Measurements from ENCODE around the gene PRIMPOL.
"Not testable (repeated sequence)": the region's sequence is repeated elsewhere in the genome, so short reads cannot be mapped to it uniquely, and the experiment has no call there.

The PRIMPOL gene, protein sequence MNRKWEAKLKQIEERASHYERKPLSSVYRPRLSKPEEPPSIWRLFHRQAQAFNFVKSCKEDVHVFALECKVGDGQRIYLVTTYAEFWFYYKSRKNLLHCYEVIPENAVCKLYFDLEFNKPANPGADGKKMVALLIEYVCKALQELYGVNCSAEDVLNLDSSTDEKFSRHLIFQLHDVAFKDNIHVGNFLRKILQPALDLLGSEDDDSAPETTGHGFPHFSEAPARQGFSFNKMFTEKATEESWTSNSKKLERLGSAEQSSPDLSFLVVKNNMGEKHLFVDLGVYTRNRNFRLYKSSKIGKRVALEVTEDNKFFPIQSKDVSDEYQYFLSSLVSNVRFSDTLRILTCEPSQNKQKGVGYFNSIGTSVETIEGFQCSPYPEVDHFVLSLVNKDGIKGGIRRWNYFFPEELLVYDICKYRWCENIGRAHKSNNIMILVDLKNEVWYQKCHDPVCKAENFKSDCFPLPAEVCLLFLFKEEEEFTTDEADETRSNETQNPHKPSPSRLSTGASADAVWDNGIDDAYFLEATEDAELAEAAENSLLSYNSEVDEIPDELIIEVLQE

DNA sequence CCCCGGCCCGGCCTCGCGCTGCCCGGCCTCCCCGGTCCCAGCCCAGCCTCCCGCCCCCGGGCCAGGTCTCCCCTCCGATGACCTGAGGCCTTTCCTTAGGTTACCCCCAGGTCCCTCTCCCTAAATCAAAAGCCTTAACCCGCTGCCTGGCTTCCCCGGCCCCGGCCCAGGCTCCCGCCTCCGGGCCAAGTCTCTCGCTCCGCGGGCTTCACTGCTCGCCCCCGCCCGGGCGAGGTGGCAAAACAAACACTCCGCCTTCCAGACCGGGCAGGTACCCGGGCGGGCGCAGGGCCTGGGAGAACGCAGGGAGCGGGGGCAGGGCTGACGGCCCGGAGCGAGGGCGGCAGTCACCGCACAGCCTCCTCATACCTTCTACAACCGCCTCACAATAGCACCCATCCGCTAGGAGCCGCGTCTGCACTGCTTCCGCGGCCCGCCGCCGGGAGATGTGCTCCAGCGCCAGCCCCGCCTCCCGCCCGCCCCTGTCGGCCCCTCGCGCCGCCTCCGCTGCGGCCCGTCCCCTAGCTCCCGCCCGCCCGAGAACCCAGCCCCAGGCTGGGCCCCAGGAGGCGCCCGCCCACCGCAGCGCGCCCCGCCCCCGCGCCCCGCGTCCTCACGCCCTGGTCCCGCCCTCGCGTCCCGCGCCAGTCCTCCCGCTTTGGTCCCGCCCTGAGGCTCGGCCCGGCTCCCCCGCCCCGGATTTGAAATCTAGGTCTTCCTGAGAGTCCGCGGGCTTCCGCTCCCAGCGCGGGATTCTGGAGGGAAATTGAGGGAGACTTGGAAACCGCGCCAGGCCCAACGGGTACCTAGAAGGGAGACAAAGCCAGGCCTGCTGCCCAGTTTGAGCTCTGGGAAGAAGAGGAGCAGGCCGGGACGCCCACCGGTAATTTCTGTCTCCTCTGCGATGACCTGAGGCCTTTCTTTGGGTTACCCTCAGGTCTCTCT lies at the start of gene PRIMPOL, which contains the start of gene CASP3:
PRIMPOL (plus strand) TSS at position 713 of the 945 bp plus-strand sequence. CDS start 7,403 bp downstream, outside the sequence.
CASP3 (minus strand) TSS at position 422 of the 945 bp plus-strand sequence. CDS start 10,994 bp downstream, outside the sequence.
- FAIRE-seq (peak; percentile 87), DNase-seq (ENCODE audit: extremely low spot score, insufficient read length, low read depth) (peak; percentile 73)

DNA sequence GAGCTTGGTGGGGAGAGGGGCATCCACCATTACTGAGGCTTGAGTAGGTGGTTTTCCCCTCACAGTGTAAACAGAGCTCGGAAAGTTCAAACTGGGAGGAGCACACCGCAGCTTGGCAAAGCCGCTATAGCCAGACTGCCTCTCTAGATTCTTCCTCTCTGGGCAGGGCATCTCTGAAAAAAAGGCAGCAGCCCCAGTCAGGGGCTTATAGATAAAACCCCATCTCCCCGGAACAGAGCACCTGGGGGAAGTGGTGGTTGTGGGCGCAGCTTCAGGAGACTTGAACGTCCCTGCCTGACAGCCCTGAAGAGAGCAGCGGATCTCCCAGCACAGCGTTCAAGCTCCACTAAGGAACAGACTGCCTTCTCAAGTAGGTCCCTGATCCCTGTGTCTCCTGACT lies 48.6 kb upstream of the PRIMPOL start:
- not testable (repeated sequence) for DNase-seq (ENCODE audit: extremely low spot score, insufficient read length, low read depth); FAIRE-seq

DNA sequence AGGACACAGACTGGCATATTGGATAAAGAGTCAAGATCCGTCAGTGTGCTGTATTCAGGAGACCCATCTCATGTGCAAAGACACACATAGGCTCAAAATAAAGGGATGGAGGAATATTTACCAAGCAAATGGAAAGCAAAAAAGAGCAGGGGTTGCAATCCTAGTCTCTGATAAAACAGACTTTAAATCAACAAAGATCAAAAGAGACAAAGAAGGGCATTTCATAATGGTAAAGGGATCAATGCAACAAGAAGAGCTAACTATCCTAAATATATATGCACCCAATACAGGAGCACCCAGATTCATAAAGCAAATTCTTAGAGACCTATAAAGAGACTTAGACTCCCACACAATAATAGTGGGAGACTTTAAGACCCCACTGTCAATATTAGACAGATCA lies 46.7 kb upstream of the PRIMPOL start:
- DNase-seq (ENCODE audit: extremely low spot score, insufficient read length, low read depth); FAIRE-seq: not testable (repeated sequence)

DNA sequence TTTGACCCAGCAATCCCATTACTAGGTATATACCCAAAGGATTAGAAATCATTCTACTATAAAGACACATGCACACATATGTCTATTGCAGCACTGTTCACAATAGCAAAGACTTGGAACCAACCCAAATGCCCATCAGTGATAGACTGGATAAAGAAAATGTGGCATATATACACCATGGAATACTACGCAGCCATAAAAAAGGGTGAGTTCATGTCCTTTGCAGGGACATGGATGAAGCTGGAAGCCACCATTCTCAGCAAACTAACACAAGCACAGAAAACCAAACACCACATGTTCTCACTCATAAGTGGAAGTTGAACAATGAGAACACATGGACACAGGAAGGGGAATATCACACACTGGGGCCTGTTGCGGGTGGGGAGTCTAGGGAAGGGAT lies 42.1 kb upstream of the PRIMPOL start:
- not testable (repeated sequence) for DNase-seq (ENCODE audit: extremely low spot score, insufficient read length, low read depth); FAIRE-seq

DNA sequence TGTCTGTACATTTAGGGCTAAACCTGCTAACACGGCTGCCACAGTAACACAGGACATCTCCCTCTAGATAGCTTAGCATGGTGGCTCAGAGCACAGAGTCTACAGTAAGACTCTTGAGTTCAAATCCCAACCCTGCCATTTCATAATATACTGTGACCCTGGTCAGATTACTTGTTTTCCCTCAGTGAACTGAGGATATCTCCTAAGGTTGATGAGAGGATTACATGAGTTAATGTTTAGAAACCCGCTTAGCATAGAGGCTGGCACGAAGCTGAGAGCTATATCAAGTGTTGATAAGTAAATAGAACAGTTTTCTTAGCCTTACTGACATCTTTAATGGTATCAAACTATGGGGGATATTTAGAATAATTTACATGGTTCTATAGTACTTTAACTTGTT lies 37.5 kb upstream of the PRIMPOL start:
- DNase-seq (ENCODE audit: extremely low spot score, insufficient read length, low read depth), result no peak
- no peak for FAIRE-seq

DNA sequence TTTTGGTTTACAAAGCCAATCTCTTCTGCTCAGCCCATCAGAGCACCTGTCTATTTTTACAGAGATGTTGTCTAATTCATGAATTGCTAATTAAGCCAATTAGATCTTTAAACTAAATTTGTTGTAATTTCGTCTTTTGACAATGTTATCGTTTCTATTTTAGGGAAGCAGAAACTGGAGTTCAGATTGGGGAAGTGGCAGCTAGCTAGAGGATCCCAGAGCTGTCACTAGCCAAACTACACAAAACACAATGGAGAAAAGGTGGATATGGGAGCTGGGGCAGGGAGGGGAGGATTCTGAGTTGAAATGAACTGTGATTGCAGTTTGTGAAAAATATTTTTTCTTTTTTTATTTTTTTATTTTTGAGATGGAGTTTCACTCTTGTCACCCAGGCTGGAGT lies 36.1 kb upstream of the PRIMPOL start:
- no peak for DNase-seq (ENCODE audit: extremely low spot score, insufficient read length, low read depth)
- no peak for FAIRE-seq

DNA sequence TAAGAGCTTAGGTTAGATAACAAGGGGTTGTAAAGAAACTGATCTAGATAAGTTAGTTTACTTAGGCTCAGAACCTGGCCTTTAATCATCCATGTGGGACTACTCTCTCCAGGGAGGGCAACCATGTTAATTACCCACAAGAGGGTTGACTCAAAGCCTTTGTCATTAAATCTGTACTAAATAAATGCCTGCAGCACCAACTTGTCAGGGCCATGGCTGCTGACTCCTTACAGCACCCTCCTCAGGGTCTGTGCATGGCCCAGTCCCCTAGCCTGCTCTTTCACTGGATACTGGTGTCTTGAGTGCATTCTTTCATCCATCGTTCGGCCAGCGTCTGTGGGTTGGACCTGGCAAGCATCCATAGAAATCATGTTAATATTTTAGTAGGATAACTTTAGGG lies 35.0 kb upstream of the PRIMPOL start:
- FAIRE-seq, result no peak
- DNase-seq (ENCODE audit: extremely low spot score, insufficient read length, low read depth), result no peak

DNA sequence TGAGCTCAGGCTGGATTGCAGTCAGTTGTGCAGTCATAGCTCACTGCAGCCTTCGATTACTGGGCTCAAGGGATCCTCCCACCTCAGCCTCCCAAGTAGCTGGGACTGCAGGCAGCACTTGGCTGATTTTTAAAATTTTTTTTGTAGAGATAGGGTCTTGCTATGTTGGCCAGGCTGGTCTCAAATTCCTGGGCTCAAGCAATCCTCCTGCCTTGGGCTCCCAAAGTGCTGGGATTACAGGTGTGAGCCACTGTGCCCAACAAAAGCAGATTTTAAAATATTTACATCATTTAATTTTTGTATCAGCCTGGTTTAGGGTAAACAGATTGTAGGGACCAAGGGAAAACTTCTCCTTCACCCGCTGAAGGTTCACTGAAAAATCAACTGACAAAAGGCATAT lies 33.4 kb upstream of the PRIMPOL start:
- DNase-seq (ENCODE audit: extremely low spot score, insufficient read length, low read depth); FAIRE-seq: not testable (repeated sequence)

DNA sequence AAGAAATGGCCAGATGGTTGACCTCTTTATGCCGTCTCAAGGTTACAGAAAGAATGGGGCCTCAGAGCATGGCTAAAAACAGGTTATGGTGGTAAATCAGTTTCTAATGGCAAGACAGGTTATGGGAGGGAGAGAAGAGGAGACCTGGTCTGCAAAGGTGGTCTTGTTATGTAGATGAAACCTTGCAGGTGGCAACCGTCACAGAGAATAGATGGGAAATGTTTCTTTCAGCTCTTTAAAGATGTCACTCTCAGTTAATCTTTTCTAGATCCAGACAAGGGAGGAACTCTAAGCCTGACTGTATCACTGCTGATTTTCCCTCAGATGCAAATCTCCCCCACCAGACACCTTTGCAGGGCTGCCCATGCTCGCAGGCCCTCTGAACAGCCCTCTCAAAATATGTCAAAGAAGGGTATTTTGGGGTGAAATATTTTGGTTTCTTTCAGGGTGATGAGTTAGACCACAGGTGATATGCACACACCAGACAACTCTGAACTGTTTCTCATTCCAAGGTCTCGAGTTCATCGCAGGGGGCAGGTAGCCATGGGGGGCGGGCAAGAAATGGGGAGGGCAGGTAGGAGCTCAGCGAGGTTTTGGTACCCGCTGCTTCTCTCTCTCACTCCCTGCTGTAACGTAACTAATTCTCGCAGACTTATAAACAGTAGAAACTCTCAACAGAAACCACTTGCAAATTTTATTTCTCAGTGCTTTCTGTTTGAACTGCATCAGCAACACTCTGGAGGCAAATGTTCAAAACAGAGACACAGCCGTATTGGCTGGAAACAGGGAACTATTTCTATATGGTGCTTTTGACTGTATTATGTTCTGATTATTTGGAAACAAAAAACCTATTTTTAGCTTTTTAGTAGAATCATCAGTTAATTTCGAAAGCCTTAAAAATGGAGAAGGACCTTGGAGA lies 32.6 kb upstream of the PRIMPOL start:
- DNase-seq (ENCODE audit: extremely low spot score, insufficient read length, low read depth), result peak; percentile 8
- peak; percentile 89 for FAIRE-seq

DNA sequence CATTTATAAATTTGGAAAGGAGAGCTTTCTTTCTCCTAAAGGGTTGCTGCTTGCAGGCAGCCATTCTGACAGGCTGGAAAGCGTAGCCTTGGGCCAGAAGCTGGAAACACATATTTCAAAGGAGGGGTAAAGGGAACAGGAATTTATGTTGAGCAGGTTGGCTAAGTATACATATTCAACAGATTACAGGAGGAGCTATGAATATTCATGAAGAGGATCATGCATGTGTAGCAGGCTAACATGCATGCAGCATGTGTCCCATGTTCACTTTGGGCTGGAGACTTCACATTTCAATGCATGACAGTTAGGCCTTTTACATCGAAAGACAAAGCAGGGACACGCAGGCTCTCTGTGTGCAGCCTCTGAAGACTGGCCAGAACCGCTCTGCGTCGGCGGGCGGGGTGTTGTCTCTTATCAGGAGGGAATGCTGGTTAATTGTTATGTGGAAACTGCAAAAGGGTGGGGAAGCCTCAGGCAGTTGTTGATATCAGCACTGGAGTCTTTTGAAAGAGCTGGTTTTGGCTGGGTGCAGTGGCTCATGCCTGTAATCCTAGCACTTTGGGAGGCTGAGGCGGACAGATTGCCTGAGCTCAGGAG lies 31.8 kb upstream of the PRIMPOL start:
- no peak for FAIRE-seq
- DNase-seq (ENCODE audit: extremely low spot score, insufficient read length, low read depth), result no peak

DNA sequence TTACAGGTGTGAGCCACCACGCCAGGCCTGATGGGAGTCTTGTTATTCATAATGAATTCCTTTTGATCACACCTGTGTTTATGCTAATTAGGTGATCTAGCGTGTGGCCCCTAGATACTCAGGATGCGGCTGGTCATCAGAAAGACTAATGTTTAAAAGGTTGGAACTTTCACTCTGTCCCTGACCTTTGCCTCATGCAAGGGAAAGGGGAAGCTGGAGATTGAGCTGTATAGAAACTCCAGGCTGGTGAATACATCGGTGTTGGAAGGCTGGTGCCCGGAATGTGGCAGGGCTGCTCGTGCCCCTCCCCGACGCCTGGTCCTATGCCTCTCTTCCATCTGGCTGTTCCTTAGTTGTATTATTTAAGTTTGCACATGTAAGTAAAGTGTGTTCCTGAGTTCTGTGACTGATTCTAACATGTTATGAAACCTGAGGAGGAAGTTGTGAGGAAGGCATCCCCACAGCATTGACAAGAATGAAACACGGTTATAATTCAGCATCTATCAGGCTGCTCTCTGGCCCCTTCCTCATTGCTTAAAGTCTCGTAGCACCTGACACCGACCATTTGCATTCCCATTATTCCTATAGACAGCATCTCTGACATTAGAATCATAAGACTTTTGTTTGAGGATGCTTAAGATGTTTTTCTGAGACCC lies 29.2 kb upstream of the PRIMPOL start:
- peak; percentile 54 for FAIRE-seq

DNA sequence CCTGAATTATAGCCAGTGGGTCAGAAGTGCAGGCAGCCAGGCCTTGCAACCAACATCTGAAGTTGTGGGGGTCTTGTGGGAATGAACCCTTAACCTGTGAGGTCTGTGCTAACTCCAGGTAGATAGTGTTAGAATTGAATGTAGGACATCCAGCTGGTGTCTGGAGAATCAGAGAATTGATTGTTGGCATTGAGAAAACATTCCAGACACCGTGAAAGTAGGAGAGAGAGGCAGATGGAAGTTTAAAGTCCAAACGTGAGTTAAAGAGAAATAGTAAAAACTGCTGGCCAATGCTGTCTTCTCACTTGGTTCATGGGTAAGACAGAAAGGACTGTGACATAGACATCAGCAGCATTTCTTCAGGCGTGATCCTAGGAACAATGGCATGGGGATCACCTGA lies 28.0 kb upstream of the PRIMPOL start:
- DNase-seq (ENCODE audit: extremely low spot score, insufficient read length, low read depth) (no peak), FAIRE-seq (no peak)

More for the DNA sequence above, 29.2 kb upstream of the PRIMPOL start:
- no peak for DNase-seq (ENCODE audit: extremely low spot score, insufficient read length, low read depth)

DNA sequence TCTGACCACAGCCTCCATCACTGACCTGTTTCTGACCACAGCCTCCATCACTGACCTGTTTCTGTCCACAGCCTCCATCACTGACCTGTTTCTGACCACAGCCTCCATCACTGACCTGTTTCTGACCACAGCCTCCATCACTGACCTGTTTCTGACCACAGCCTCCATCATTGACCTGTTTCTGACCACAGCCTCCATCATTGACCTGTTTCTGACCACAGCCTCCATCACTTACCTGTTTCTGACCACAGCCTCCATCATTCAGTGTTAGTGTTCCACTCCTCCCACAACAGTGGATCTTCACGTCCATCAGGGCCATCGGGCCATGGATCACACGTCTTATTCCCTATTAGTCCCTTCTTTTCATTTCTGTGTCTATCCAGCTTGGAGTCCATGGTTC lies 25.0 kb upstream of the PRIMPOL start:
- FAIRE-seq; DNase-seq (ENCODE audit: extremely low spot score, insufficient read length, low read depth): not testable (repeated sequence)

DNA sequence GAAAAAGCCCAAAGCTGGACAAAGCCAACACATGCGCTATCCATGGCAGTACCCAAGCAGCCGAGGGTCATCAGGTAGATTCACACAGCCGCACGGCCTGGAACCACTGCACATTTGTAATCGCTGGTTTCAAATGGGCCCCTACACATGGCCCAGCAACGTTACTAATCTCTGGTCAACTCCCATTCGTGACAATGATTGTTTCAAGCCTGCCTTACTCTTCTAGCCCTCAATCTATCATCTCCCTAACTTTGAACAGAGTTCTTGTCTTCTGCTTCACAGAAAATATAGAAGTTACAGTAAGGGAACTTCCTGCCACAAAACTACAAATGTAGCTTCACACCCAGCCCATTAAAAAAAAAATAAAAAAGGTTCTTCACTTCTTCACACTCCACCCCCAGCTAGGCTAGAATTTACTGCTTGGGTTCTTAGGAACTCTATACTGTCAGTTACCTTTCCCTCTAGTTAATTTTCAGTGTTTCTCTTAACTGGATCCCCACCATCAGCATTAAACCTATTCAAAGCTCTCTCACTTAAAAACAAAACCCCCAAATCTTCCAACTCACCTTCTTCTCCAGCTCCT lies 24.5 kb upstream of the PRIMPOL start:
- FAIRE-seq, result no peak
- DNase-seq (ENCODE audit: extremely low spot score, insufficient read length, low read depth), result no peak

DNA sequence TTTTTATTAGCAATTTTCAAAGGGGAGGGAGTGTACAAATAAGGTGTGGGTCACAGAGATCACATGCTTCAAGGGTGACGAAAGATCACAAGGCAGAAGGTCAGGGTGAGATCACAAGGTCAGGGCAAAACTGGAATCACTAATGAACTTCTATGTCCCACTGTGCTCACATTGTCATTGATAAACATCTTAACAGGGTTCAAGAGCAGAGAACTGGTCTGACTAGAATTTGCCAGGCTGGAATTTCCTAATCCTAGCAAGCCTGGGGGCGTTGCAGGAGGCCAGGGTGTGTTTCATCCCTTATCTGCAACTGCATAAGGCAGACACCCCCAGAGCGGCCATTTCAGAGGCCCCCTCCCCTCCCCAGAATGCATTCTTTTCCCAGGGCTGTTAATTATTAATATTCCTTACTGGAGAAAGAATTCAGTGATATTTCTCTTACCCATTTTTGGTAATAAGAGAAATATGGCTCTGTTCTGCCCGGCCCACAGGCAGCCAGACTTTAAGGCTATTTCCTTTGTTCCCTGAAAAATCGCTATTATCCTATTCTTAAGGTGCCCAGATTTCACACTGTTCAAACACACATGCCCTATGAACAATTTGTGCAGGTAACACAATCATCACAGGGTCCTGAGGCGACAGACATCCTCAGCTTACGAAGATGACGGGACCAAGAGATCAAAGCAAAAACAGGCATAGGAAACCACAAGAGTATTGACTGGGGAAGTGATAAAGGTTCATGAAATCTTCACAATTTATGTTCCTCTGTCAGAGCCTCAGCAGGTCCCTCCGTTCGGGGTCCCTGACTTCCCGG lies 23.5 kb upstream of the PRIMPOL start:
- not testable (repeated sequence) for FAIRE-seq; DNase-seq (ENCODE audit: extremely low spot score, insufficient read length, low read depth)

DNA sequence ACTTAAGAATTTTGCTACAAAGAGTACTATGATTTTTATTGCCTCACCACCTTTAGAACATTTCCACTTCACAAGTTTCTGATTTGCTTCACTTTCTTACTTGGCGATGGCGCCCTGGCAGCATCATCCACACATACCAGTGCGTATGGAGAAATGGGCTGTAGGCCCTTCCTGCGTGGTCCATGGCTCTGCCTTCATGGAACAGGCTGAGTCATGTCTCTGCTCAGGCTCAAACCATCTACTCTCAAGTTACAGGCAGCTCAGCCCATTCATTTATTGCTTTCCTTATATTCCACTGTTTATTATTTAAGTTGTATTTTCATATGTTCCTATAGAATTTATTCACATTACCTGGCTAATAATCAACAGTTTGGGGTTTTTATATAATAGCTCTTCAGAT lies 21.4 kb upstream of the PRIMPOL start:
- no peak for DNase-seq (ENCODE audit: extremely low spot score, insufficient read length, low read depth)
- FAIRE-seq, result no peak

DNA sequence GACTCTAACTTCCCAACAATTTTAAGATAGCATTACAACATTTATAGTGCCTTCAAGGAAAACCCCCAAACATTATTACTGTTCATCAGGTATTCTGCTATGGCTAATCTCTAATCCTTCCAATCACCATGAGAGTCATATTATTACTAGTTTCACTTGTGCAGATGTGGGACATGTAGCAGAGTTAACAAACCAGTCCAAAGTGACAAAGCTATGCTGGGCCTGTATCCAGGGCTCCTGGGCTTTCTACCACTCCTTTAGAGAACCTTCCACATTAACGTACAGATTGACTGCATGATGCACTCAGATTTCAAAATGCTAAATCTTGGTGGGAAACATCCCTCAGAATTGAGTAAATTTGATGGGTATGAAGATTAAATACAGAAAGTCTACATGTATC lies 16.7 kb upstream of the PRIMPOL start:
- DNase-seq (ENCODE audit: extremely low spot score, insufficient read length, low read depth), result no peak
- no peak for FAIRE-seq
